PFSK-1 (cell line): ENCODE results near the gene PRKAR1B.

Experiments used
- FOXP2 ChIP-seq: optimal IDR thresholded peaks from 2 replicates; pipeline ENCODE3; 2011; ENCODE audit warnings: borderline replicate concordance, control low read depth, inconsistent platforms; ENCODE audit not compliant: insufficient read depth; ENCODE audit errors: extremely low read length, extremely low read depth
- POLR2AphosphoS5 ChIP-seq: IDR thresholded peaks from 2 replicates; pipeline ENCODE4 v1.6.1; 2012; ENCODE audit warnings: low read depth, mild to moderate bottlenecking, control low read depth, low read length, moderate library complexity
- SIN3A ChIP-seq: IDR thresholded peaks from 2 replicates; pipeline ENCODE4 v1.6.1; 2012; ENCODE audit warnings: mild to moderate bottlenecking, low read length, moderate library complexity, borderline replicate concordance; ENCODE audit not compliant: insufficient read depth
- TAF1 ChIP-seq: IDR thresholded peaks from 2 replicates; pipeline ENCODE4 v1.6.1; 2012; ENCODE audit warnings: low read length, control low read depth, borderline replicate concordance; ENCODE audit not compliant: insufficient read depth
- TF ChIP-seq, protein P1 (sequence below), 2 experiments: IDR thresholded peaks; 2 replicates each; pipeline versions ENCODE4 v1.6.1 to v1.8.0; 2011 to 2012; ENCODE audit warnings: low read depth in 2 of 2, low read length in 2 of 2, control low read depth in 1 of 2, inconsistent platforms in 1 of 2, mild to moderate bottlenecking in 1 of 2, moderate library complexity in 1 of 2; ENCODE audit not compliant: insufficient read depth in 1 of 2

DNA sequence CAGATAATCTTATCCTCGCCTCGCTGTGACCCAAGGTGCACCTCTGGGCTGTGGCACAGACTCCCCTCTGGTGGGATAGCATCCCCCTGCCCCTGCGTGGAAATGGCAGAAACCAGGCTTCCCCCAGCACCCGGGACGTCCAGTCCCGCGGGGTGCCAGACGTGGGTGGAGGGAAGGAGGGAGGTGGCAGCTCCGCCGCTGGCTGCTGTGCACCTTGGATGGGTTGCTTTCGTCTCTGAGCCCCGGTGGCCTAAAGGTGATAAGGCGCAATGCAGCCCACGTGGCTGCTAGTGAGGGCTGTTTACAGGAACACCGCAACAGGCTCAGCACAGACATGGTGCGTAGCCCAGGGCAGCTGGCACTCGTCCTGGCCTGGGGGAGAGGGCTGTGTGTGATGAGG is 193.8 kb downstream of the PRKAR1B start:
- TF ChIP-seq TAF1: no peak
- TF ChIP-seq POLR2AphosphoS5: no peak
- TF ChIP-seq, protein P1, sequence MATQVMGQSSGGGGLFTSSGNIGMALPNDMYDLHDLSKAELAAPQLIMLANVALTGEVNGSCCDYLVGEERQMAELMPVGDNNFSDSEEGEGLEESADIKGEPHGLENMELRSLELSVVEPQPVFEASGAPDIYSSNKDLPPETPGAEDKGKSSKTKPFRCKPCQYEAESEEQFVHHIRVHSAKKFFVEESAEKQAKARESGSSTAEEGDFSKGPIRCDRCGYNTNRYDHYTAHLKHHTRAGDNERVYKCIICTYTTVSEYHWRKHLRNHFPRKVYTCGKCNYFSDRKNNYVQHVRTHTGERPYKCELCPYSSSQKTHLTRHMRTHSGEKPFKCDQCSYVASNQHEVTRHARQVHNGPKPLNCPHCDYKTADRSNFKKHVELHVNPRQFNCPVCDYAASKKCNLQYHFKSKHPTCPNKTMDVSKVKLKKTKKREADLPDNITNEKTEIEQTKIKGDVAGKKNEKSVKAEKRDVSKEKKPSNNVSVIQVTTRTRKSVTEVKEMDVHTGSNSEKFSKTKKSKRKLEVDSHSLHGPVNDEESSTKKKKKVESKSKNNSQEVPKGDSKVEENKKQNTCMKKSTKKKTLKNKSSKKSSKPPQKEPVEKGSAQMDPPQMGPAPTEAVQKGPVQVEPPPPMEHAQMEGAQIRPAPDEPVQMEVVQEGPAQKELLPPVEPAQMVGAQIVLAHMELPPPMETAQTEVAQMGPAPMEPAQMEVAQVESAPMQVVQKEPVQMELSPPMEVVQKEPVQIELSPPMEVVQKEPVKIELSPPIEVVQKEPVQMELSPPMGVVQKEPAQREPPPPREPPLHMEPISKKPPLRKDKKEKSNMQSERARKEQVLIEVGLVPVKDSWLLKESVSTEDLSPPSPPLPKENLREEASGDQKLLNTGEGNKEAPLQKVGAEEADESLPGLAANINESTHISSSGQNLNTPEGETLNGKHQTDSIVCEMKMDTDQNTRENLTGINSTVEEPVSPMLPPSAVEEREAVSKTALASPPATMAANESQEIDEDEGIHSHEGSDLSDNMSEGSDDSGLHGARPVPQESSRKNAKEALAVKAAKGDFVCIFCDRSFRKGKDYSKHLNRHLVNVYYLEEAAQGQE (IDR thresholded peaks at IDR 0.05; ENCODE audit: insufficient read depth in 1 of 2, low read depth in 2 of 2, low read length in 2 of 2): no peak
- no peak for TF ChIP-seq SIN3A
- no peak for TF ChIP-seq FOXP2
